Mesenchymal stem cell (in vitro differentiated cells and primary cell): Measurements from ENCODE around the gene VPS37C.

Source experiments
- DNase-seq: peaks from one replicate; pipeline ENCODE4 v3.0.0-alpha.2; 2013
- H2AFZ ChIP-seq: one replicate; pipeline ENCODE4 v1.6.1; 2013; ENCODE audit warnings: low read depth, mild to moderate bottlenecking, control low read depth, inconsistent platforms, low read length, moderate library complexity
- H2AK5ac ChIP-seq: 2 replicates; pipeline ENCODE4 v1.6.1; 2013; ENCODE audit warnings: low read length, moderate library complexity, mild to moderate bottlenecking, inconsistent platforms; ENCODE audit not compliant: severe bottlenecking
- H2BK120ac ChIP-seq: one replicate; pipeline ENCODE4 v1.6.1; 2013; ENCODE audit warnings: low read depth, mild to moderate bottlenecking, inconsistent platforms, low read length, moderate library complexity
- H2BK12ac ChIP-seq, 2 experiments: one replicate each; pipeline ENCODE4 v1.6.1; 2013; ENCODE audit warnings: inconsistent platforms in 2 of 2, low read length in 2 of 2, mild to moderate bottlenecking in 2 of 2, moderate library complexity in 2 of 2, control low read depth in 1 of 2
- H2BK15ac ChIP-seq: one replicate; pipeline ENCODE4 v1.6.1; 2013; ENCODE audit warnings: mild to moderate bottlenecking, low read depth, inconsistent platforms; ENCODE audit not compliant: poor library complexity, severe bottlenecking
- H2BK5ac ChIP-seq: 2 replicates; pipeline ENCODE4 v1.6.1; 2013; ENCODE audit warnings: low read depth, mild to moderate bottlenecking, low read length, control low read depth, inconsistent platforms; ENCODE audit not compliant: poor library complexity, severe bottlenecking
- H3K14ac ChIP-seq, 2 experiments: one replicate each; pipeline ENCODE4 v1.6.1; 2013; ENCODE audit warnings: inconsistent platforms in 2 of 2, low read length in 2 of 2, control low read depth in 1 of 2, mild to moderate bottlenecking in 1 of 2, moderate library complexity in 1 of 2
- H3K18ac ChIP-seq, 2 experiments: one replicate each; pipeline ENCODE4 v1.6.1; 2013; ENCODE audit warnings: inconsistent platforms in 2 of 2, low read length in 2 of 2, control low read depth in 1 of 2, low read depth in 1 of 2, mild to moderate bottlenecking in 1 of 2
- H3K23ac ChIP-seq, 2 experiments: one replicate each; pipeline ENCODE4 v1.6.1; 2013; ENCODE audit warnings: inconsistent platforms in 2 of 2, low read length in 2 of 2, mild to moderate bottlenecking in 2 of 2, moderate library complexity in 2 of 2, control low read depth in 1 of 2
- H3K27ac ChIP-seq: 2 replicates; pipeline ENCODE4 v1.5.1; 2013; ENCODE audit warnings: mild to moderate bottlenecking, moderate library complexity, low read length, control low read depth, inconsistent platforms; ENCODE audit not compliant: poor library complexity, severe bottlenecking
- H3K27me3 ChIP-seq, 2 experiments: 2 replicates each; pipeline versions ENCODE4 v1.6.1 to v1.7.0; 2013; ENCODE audit warnings: low read length in 2 of 2, mild to moderate bottlenecking in 2 of 2, moderate library complexity in 2 of 2, control low read depth in 1 of 2, inconsistent platforms in 1 of 2; ENCODE audit not compliant: control insufficient read depth in 1 of 2, insufficient read depth in 1 of 2
- H3K36me3 ChIP-seq, 2 experiments: 2 replicates each; pipeline versions ENCODE4 v1.6.1 to v1.7.0; 2013; ENCODE audit warnings: low read length in 2 of 2, control low read depth in 1 of 2, inconsistent platforms in 1 of 2, low read depth in 1 of 2, mild to moderate bottlenecking in 1 of 2; ENCODE audit not compliant: insufficient read depth in 2 of 2, control insufficient read depth in 1 of 2
- H3K4ac ChIP-seq, 2 experiments: one replicate each; pipeline ENCODE4 v1.6.1; 2013; ENCODE audit warnings: inconsistent platforms in 2 of 2, low read length in 2 of 2, mild to moderate bottlenecking in 2 of 2, moderate library complexity in 2 of 2, control low read depth in 1 of 2, low read depth in 1 of 2
- H3K4me1 ChIP-seq: 2 replicates; pipeline ENCODE4 v1.6.1; 2013; ENCODE audit warnings: low read depth, low read length, control low read depth; ENCODE audit not compliant: control insufficient read depth, insufficient read depth
- H3K4me2 ChIP-seq: 2 replicates; pipeline ENCODE4 v1.6.1; 2013; ENCODE audit warnings: low read length, mild to moderate bottlenecking, inconsistent platforms; ENCODE audit not compliant: poor library complexity, severe bottlenecking
- H3K4me3 ChIP-seq, 2 experiments: 2 replicates each; pipeline versions ENCODE4 v1.5.1 to v1.7.0; 2013; ENCODE audit warnings: low read length in 2 of 2, mild to moderate bottlenecking in 2 of 2, control low read depth in 1 of 2, low read depth in 1 of 2; ENCODE audit not compliant: insufficient read depth in 1 of 2
- H3K79me1 ChIP-seq: replicated peaks from 2 replicates; pipeline ENCODE4 v1.6.1; 2013; ENCODE audit warnings: mild to moderate bottlenecking, control low read depth, low read length, inconsistent platforms; ENCODE audit not compliant: poor library complexity, severe bottlenecking
- H3K9ac ChIP-seq: 2 replicates; pipeline ENCODE4 v1.7.0; 2013; ENCODE audit warnings: mild to moderate bottlenecking, low read length, moderate library complexity
- H3K9me3 ChIP-seq: 2 replicates; pipeline ENCODE4 v1.7.0; 2013; ENCODE audit warnings: mild to moderate bottlenecking, low read length; ENCODE audit not compliant: control insufficient read depth
- H4K8ac ChIP-seq: one replicate; pipeline ENCODE4 v1.6.1; 2013; ENCODE audit warnings: inconsistent platforms, mild to moderate bottlenecking, low read length, moderate library complexity
- H4K91ac ChIP-seq: one replicate; pipeline ENCODE4 v1.6.1; 2013; ENCODE audit warnings: mild to moderate bottlenecking, low read length, inconsistent platforms
- WGBS: methylation state at CpG from one replicate; pipeline ENCODE4 v1.1.7; 2013; ENCODE audit warnings: mixed read lengths; 5-methylcytosine and 5-hydroxymethylcytosine counted together

The VPS37C gene

DNA sequence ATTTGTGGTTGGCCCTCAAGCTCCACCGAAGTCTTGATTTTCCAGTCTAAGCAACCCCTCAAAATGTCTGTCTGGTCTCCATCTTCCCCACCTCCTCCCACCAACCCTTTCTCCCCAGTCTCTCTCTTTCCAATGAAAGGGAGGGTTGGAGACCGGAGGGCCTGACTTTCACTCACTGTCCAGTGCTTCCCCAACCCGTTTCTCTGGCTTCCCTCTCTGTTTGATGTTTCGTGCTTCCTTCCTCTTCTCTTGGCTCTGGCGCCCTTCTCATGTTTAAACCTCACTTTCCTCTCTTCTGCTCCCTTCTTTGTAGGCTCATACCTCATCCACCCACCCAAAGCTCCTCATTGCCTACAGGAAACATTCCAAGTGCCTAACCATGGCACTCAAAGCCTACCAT lies 11.1 kb upstream of the VPS37C start:
- Histone ChIP-seq H3K9ac (no peak overlapping the region), H2BK15ac (no peak overlapping the region), H3K9me3 (peaks cover 5% of the 10 kb centered on the region), H3K4me2 (no peak overlapping the region), H3K4me1 (no peaks in the 10 kb centered on the region), H3K36me3 (no peaks in the 10 kb centered on the region), H2BK5ac (no peak overlapping the region), H2BK120ac (no peak overlapping the region), H3K27ac (no peak overlapping the region), H3K27me3 (peaks cover 55 to 72% of the 10 kb centered on the region in 2 experiments), H3K79me1 (no peaks in the 10 kb centered on the region), H3K18ac (no peak overlapping the region), H2AK5ac (no peak overlapping the region), H3K4me3 (no peak overlapping the region), H2AFZ (no peak overlapping the region), H3K23ac (no peak overlapping the region), H2BK12ac (no peak overlapping the region), H3K14ac (no peak overlapping the region), H4K91ac (no peak overlapping the region), H4K8ac (no peak overlapping the region), H3K4ac (no peak overlapping the region)
- WGBS = 77% methylated on average over 5 of the region's 5 CpGs
- no peak for DNase-seq

GRCh38 chr11:61171907-61172306 lies 10.7 kb upstream of the VPS37C start:
- Histone ChIP-seq H3K9ac (no peak overlapping the region), H2AK5ac (no peak overlapping the region), H3K79me1 (no peaks in the 10 kb centered on the region), H2BK12ac (no peak overlapping the region), H3K27ac (no peak overlapping the region), H3K14ac (no peak overlapping the region), H3K4ac (no peak overlapping the region), H3K4me3 (no peak overlapping the region), H4K91ac (no peak overlapping the region), H3K4me1 (no peaks in the 10 kb centered on the region), H2BK15ac (no peak overlapping the region), H2AFZ (no peak overlapping the region), H2BK5ac (no peak overlapping the region), H4K8ac (no peak overlapping the region), H3K27me3 (peaks cover 55 to 72% of the 10 kb centered on the region in 2 experiments), H3K23ac (no peak overlapping the region), H2BK120ac (no peak overlapping the region), H3K36me3 (no peaks in the 10 kb centered on the region), H3K9me3 (peaks cover 5% of the 10 kb centered on the region), H3K18ac (no peak overlapping the region), H3K4me2 (no peak overlapping the region)
- WGBS = 94% methylated on average over 3 of the region's 3 CpGs
- DNase-seq = no peak

- Histone ChIP-seq H3K4me2 (no peak overlapping the region), H3K9me3 (peaks cover 5% of the 10 kb centered on the region), H4K91ac (no peak overlapping the region), H3K9ac (no peak overlapping the region), H2BK5ac (no peak overlapping the region), H3K79me1 (no peaks in the 10 kb centered on the region), H2BK120ac (no peak overlapping the region), H3K4ac (no peak overlapping the region), H3K27me3 (peaks cover 45 to 59% of the 10 kb centered on the region in 2 experiments), H2AFZ (no peak overlapping the region), H3K14ac (no peak overlapping the region), H3K23ac (no peak overlapping the region), H2AK5ac (no peak overlapping the region), H3K18ac (no peak overlapping the region), H3K4me3 (no peak overlapping the region), H2BK12ac (no peak overlapping the region), H2BK15ac (no peak overlapping the region), H3K4me1 (no peaks in the 10 kb centered on the region), H3K27ac (no peak overlapping the region), H4K8ac (no peak overlapping the region), H3K36me3 (no peaks in the 10 kb centered on the region)
- no peak for DNase-seq
- WGBS = 80% methylated on average over 9 of the region's 9 CpGs
Observed at GRCh38 chr11:61170566-61170965, 9.3 kb upstream of the VPS37C start.

- H3K9ac ChIP-seq = no peak overlapping the region
- H3K4ac ChIP-seq = no peak overlapping the region
- H2AK5ac ChIP-seq = no peak overlapping the region
- H2BK15ac ChIP-seq = no peak overlapping the region
- no peak overlapping the region for H2BK12ac ChIP-seq
- H3K4me2 ChIP-seq = no peak overlapping the region
- WGBS = 86% methylated on average over 1 of the region's 1 CpG
- H3K18ac ChIP-seq = no peak overlapping the region
- no peak overlapping the region for H2BK5ac ChIP-seq
- no peaks in the 10 kb centered on the region for H3K79me1 ChIP-seq
- no peak overlapping the region for H3K4me3 ChIP-seq
- peaks cover 27 to 42% of the 10 kb centered on the region in 2 experiments for H3K27me3 ChIP-seq
- no peaks in the 10 kb centered on the region for H3K4me1 ChIP-seq
- no peak overlapping the region for H4K8ac ChIP-seq
- H3K9me3 ChIP-seq = peaks cover 5% of the 10 kb centered on the region
- H3K27ac ChIP-seq = no peak overlapping the region
- no peak overlapping the region for H3K14ac ChIP-seq
- no peak overlapping the region for H3K23ac ChIP-seq
- no peak overlapping the region for H2BK120ac ChIP-seq
- no peak for DNase-seq
- H3K36me3 ChIP-seq = no peaks in the 10 kb centered on the region
- no peak overlapping the region for H4K91ac ChIP-seq
- H2AFZ ChIP-seq = no peak overlapping the region
Observed at GRCh38 chr11:61168800-61169199, 7.6 kb upstream of the VPS37C start.
